Breast epithelium (tissue), 3 donors: ENCODE measurements around the gene MLLT10.

Experiments
- POLR2A ChIP-seq: fragments of 450-650 bp; IDR thresholded peaks from one replicate; pipeline ENCODE4 v1.6.1; 2016; ENCODE audit warnings: antibody characterized with exemption, mild to moderate bottlenecking, moderate library complexity
- POLR2AphosphoS5 ChIP-seq, 3 donors: sonication (generic); formaldehyde crosslinking; IDR thresholded peaks; one replicate each; pipeline ENCODE4 v1.6.1; 2017; ENCODE audit warnings: antibody characterized with exemption in 3 of 3
- TF ChIP-seq, protein P1 (sequence below), 3 donors: fragments of 450-650 bp; IDR thresholded peaks; one replicate each; pipeline ENCODE4 v1.5.1; 2016 to 2017; ENCODE audit warnings: antibody characterized with exemption in 3 of 3, mild to moderate bottlenecking in 3 of 3, moderate library complexity in 3 of 3

DNA sequence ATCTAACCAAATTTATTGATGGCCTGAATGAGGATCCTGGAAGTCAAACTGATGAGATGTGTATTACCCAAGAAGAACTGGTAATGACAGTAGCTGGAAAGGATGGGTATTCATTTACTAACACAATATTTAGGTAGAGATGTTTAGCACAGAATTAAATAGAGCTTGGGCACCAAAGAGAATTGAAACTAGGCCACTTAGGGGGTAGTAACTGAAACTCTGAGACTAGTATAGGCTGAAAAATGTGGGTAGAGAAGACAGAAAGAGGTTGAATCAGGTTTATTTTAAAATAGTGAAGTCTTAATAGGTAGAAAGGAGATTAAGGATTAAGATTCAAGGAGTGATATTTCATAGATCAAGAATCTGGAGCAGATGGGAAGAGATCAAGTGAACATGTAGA lies 155.8 kb downstream of the MLLT10 start:
- TF ChIP-seq POLR2A: no peak
- TF ChIP-seq POLR2AphosphoS5 (IDR thresholded peaks at IDR 0.05): no peak
- TF ChIP-seq, protein P1, sequence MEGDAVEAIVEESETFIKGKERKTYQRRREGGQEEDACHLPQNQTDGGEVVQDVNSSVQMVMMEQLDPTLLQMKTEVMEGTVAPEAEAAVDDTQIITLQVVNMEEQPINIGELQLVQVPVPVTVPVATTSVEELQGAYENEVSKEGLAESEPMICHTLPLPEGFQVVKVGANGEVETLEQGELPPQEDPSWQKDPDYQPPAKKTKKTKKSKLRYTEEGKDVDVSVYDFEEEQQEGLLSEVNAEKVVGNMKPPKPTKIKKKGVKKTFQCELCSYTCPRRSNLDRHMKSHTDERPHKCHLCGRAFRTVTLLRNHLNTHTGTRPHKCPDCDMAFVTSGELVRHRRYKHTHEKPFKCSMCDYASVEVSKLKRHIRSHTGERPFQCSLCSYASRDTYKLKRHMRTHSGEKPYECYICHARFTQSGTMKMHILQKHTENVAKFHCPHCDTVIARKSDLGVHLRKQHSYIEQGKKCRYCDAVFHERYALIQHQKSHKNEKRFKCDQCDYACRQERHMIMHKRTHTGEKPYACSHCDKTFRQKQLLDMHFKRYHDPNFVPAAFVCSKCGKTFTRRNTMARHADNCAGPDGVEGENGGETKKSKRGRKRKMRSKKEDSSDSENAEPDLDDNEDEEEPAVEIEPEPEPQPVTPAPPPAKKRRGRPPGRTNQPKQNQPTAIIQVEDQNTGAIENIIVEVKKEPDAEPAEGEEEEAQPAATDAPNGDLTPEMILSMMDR (IDR thresholded peaks at IDR 0.05): no peak
